GM21515 (cell line): ENCODE data around the gene CDHR2.

Source experiments
- ATAC-seq: cut with Tn5 transposase; IDR thresholded peaks from one replicate; pipeline ENCODE4 v1.9.1; 2021; ENCODE audit not compliant: unreplicated experiment

Gene CDHR2

GRCh38 chr5:176638437-176638836 lies 89.3 kb downstream of the CDHR2 start:
- no peak for ATAC-seq

- ATAC-seq = no peak
Observed at GRCh38 chr5:176639208-176639607, 90.1 kb downstream of the CDHR2 start.

- ATAC-seq = no peak
Observed at GRCh38 chr5:176639981-176640380, 90.8 kb downstream of the CDHR2 start.

GRCh38 chr5:176640616-176641015 lies 91.5 kb downstream of the CDHR2 start:
- no peak for ATAC-seq

- ATAC-seq = no peak
Observed at GRCh38 chr5:176642675-176643490, 93.7 kb downstream of the CDHR2 start.

- ATAC-seq = no peak
Observed at GRCh38 chr5:176643491-176644219, 94.5 kb downstream of the CDHR2 start.

GRCh38 chr5:176644294-176644693 lies 95.2 kb downstream of the CDHR2 start:
- ATAC-seq = no peak

- ATAC-seq = no peak
Observed at GRCh38 chr5:176644878-176645670, 95.9 kb downstream of the CDHR2 start.
